Esophagus squamous epithelium (tissue), 5 donors: ENCODE data around the gene VIM. TPM values are rescaled to one million over a fixed set of nuclear protein-coding genes. Genes with fewer than 3 reads are reported as not detected.

Source experiments
- DNase-seq: peaks from one replicate; lab custom pipeline; 2025; lab: John Stamatoyannopoulos, UW
- H3K27ac ChIP-seq, 4 donors: fragments of 200-600 bp; sonication (generic); one replicate each; pipeline ENCODE4 v1.5.1; 2016 to 2019; ENCODE audit warnings: mild to moderate bottlenecking in 1 of 4
- H3K27me3 ChIP-seq, 4 donors: fragments of 200-600 bp; sonication (generic); 1 replicate in 3 of 4; 2 replicates in 1 of 4; pipeline versions ENCODE4 v1.5.1 to v1.6.0; 2017 to 2021; ENCODE audit warnings: antibody characterized with exemption in 1 of 4
- H3K36me3 ChIP-seq, 3 donors: fragments of 200-600 bp; sonication (generic); one replicate each; pipeline ENCODE4 v1.5.1; 2016 to 2019
- H3K4me1 ChIP-seq, 3 donors: fragments of 200-600 bp; sonication (generic); one replicate each; pipeline ENCODE4 v1.5.1; 2017 to 2019
- H3K4me3 ChIP-seq, 4 donors: fragments of 200-600 bp; sonication (generic); 1 replicate in 3 of 4; 2 replicates in 1 of 4; pipeline ENCODE4 v1.5.1; 2016 to 2019; ENCODE audit warnings: mild to moderate bottlenecking in 2 of 4, moderate library complexity in 1 of 4
- H3K9me3 ChIP-seq, 3 donors: fragments of 200-600 bp; sonication (generic); one replicate each; pipeline ENCODE4 v1.5.1; 2016 to 2019
- POLR2A ChIP-seq, 4 donors: fragments of 450-650 bp; IDR thresholded peaks; one replicate each; pipeline ENCODE4 v1.6.1; 2017; ENCODE audit warnings: antibody characterized with exemption in 4 of 4, mild to moderate bottlenecking in 4 of 4, moderate library complexity in 3 of 4
- WGBS, 2 donors: methylation state at CpG; one replicate each; pipeline ENCODE4 v1.1.5; 2018; 5-methylcytosine and 5-hydroxymethylcytosine counted together
- intact Hi-C: fragments of 100-400 bp; cut with DNase I; formaldehyde crosslinking; loops from one replicate; pipeline ENCODE4 v1.15.0; 2022
- total RNA-seq, 4 donors: library from RNA; depleted of rRNA; stranded (reverse); fragments of >200 nt; gene quantifications; one replicate each; pipeline ENCODE4 v1.1.0, GENCODE V29; 2016
- TF ChIP-seq, protein P1 (sequence below), 6 experiments: fragments of 450-650 bp in 4 of 6; fragments of 200-600 bp in 2 of 6; sonication (generic) in 2 of 6; IDR thresholded peaks; one replicate each; pipeline ENCODE4 v1.5.1; 2016 to 2019; ENCODE audit warnings: antibody characterized with exemption in 6 of 6, mild to moderate bottlenecking in 4 of 6, moderate library complexity in 4 of 6
- donor health status: DM: yes; HTN: yes; CAD: no.

VIM gene
- total RNA-seq, 4 donors from 2014 or later: 55.2 to 1,252 (median 375) TPM

- 90% methylated on average over 3 of the region's 3 CpGs for WGBS, 2 donors
- Histone ChIP-seq H3K9me3 (no peaks in the 10 kb centered on the region), H3K27me3 (no peaks in the 10 kb centered on the region), H3K4me1 (no peaks in the 10 kb centered on the region), H3K4me3 (no peak overlapping the region), H3K27ac (no peak overlapping the region), H3K36me3 (no peaks in the 10 kb centered on the region)
- TF ChIP-seq, protein P1, sequence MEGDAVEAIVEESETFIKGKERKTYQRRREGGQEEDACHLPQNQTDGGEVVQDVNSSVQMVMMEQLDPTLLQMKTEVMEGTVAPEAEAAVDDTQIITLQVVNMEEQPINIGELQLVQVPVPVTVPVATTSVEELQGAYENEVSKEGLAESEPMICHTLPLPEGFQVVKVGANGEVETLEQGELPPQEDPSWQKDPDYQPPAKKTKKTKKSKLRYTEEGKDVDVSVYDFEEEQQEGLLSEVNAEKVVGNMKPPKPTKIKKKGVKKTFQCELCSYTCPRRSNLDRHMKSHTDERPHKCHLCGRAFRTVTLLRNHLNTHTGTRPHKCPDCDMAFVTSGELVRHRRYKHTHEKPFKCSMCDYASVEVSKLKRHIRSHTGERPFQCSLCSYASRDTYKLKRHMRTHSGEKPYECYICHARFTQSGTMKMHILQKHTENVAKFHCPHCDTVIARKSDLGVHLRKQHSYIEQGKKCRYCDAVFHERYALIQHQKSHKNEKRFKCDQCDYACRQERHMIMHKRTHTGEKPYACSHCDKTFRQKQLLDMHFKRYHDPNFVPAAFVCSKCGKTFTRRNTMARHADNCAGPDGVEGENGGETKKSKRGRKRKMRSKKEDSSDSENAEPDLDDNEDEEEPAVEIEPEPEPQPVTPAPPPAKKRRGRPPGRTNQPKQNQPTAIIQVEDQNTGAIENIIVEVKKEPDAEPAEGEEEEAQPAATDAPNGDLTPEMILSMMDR (IDR thresholded peaks at IDR 0.05): no peak
- no peak for TF ChIP-seq POLR2A (IDR thresholded peaks at IDR 0.05)
- intact Hi-C loops: no loop called here
- no peak for DNase-seq
Observed at GRCh38 chr10:17185873-17186272, 42.2 kb upstream of the VIM start.

DNA sequence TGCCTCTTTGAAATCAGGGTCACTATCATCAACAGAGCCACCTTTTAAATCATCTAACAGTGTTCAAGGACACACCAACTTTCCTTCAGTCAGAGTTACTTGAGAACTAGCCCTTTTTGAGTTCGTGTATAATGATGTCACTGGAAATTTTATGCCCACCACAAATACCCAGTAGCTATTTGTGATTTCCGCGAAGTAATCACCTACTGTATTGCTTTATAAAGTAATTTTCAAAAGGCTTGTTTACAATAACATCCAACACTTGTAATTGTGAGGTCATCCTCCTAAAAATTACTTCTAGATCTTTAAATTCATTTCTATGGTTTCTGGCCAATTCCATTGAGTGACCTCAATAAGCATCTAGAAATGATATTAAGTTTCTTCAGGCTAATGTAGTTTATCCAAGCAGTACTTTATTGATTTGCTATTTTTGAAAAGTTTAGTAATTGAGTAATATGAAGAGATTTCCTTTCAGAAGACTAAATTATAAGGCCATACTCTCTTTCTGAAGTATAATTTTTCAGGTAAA is 39.3 kb upstream of the VIM start:
- intact Hi-C loops: no loop called here
- H3K4me3 ChIP-seq: no peak overlapping the region
- H3K27ac ChIP-seq: no peak overlapping the region
- WGBS, 2 donors: 85 to 95% methylated on average over 3 of the region's 3 CpGs
- no peaks in the 10 kb centered on the region for H3K9me3 ChIP-seq
- TF ChIP-seq POLR2A (IDR thresholded peaks at IDR 0.05): no peak
- TF ChIP-seq, protein P1 (IDR thresholded peaks at IDR 0.05): no peak
- no peak for DNase-seq
- H3K36me3 ChIP-seq: no peaks in the 10 kb centered on the region
- no peaks in the 10 kb centered on the region for H3K27me3 ChIP-seq
- H3K4me1 ChIP-seq: no peaks in the 10 kb centered on the region

GRCh38 chr10:17190602-17191001 is 37.4 kb upstream of the VIM start:
- intact Hi-C loops: no loop called here
- H3K27ac ChIP-seq: no peak overlapping the region
- H3K36me3 ChIP-seq: no peaks in the 10 kb centered on the region
- no peaks in the 10 kb centered on the region for H3K9me3 ChIP-seq
- no peak for DNase-seq
- 80 to 81% methylated on average over 2 of the region's 2 CpGs for WGBS, 2 donors
- no peak for TF ChIP-seq POLR2A (IDR thresholded peaks at IDR 0.05)
- TF ChIP-seq, protein P1 (IDR thresholded peaks at IDR 0.05): no peak
- peaks cover 0 to 2% (median 0%) of the 10 kb centered on the region in 3 donors for H3K4me1 ChIP-seq
- H3K27me3 ChIP-seq: no peaks in the 10 kb centered on the region
- no peak overlapping the region for H3K4me3 ChIP-seq

DNA sequence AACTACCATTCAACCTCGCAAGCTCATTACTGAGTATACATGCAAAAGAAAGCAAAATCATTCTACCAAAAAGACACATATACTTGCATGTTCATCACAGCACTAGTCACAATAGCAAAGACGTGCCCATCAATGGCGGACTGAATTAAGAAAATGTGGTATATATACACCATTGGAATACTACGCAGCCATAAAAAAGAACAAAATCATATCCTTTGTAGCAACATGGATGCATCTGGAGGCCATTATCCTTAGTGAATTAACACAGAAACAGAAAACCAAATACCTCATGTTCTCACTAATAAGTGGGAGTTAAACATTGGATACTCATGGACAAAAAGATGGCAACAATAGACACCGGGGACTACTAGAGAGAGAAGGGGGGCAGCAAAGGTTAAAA is 33.0 kb upstream of the VIM start:
- intact Hi-C loops: no loop called here
- no peaks in the 10 kb centered on the region for H3K36me3 ChIP-seq
- H3K27ac ChIP-seq: no peak overlapping the region
- no peak overlapping the region for H3K4me3 ChIP-seq
- DNase-seq: no peak
- TF ChIP-seq POLR2A (IDR thresholded peaks at IDR 0.05): no peak
- TF ChIP-seq, protein P1 (IDR thresholded peaks at IDR 0.05): no peak
- H3K4me1 ChIP-seq: peaks cover 0 to 29% (median 2%) of the 10 kb centered on the region in 3 donors
- 87 to 90% methylated on average over 4 of the region's 5 CpGs for WGBS, 2 donors
- H3K9me3 ChIP-seq: no peaks in the 10 kb centered on the region
- no peaks in the 10 kb centered on the region for H3K27me3 ChIP-seq

- Histone ChIP-seq H3K27me3 (no peaks in the 10 kb centered on the region), H3K36me3 (no peaks in the 10 kb centered on the region), H3K27ac (peak overlapping the region in 1 of 4 donors; percentile 29), H3K4me3 (no peak overlapping the region), H3K9me3 (no peaks in the 10 kb centered on the region), H3K4me1 (peaks cover 0 to 38% (median 2%) of the 10 kb centered on the region in 3 donors)
- intact Hi-C loops: no loop called here
- no peak for TF ChIP-seq POLR2A (IDR thresholded peaks at IDR 0.05)
- TF ChIP-seq, protein P1 (IDR thresholded peaks at IDR 0.05): no peak
- DNase-seq: no peak
- 23 to 27% methylated on average over 2 of the region's 2 CpGs for whole genome bisulfite sequencing, 2 donors
Observed at GRCh38 chr10:17196045-17196444, 32.0 kb upstream of the VIM start.
